Activated effector memory CD4-positive, alpha-beta T cell treated with Interleukin-2 at 50 U/mL for 16 hours (primary cell): ENCODE measurements around the gene FOXP1.

Experiments used
- DNase-seq: peaks from one replicate; pipeline ENCODE4 v3.0.0-alpha.2; 2020

FOXP1 gene

DNA sequence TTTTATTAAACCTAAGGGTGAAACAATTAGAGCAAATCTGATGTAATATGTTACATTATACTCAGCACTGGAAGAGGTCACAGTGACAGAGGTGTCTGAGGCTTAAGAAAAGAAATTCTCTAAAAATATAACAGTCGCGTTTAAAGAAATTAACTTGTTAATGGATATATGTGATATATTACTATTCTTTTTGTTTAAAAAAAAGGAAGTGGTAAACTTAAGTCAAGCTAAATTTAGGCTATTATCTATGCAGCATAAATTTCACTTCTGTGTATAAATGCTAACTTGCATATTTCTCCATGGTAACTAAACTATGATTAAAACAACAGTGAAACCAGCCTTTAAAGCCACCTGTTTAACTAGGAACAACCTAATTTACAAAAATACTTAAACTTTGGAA is 191.3 kb downstream of the FOXP1 start:
- no peak for DNase-seq

- no peak for DNase-seq
Measured at GRCh38 chr3:71391361-71391760, 192.2 kb downstream of the FOXP1 start.

DNA sequence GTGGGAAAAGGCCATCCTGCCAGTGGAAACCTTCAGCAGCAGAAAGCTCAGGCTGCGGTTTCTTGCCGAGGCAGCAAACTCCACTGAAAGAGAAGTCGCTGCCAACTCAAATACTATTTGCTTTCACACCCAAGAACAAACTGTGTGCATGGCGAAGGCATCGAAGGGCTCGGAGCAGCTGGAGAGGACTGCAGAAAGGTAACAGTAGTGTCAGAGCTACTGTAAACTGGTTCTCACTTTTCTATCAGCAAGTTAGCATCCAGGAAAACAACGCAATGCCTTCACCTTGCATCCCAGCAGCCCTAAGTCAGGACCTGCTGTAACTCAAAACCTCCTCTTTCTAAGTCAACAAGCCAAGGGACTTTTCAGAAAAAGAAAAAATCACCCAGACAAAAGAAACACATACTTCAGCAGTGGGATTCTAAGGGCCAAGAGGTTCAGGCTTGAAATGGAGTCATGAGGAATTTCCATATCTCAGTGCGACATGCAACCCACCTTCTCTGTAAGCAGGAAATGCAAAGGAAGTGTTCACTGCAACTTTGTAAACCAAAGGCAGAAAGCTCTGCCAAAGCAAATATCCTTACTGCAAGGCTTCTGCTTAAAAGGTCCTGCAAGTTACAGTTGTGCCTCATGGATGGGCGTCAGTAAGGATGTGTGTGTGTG is 193.5 kb downstream of the FOXP1 start:
- DNase-seq, result no peak

DNA sequence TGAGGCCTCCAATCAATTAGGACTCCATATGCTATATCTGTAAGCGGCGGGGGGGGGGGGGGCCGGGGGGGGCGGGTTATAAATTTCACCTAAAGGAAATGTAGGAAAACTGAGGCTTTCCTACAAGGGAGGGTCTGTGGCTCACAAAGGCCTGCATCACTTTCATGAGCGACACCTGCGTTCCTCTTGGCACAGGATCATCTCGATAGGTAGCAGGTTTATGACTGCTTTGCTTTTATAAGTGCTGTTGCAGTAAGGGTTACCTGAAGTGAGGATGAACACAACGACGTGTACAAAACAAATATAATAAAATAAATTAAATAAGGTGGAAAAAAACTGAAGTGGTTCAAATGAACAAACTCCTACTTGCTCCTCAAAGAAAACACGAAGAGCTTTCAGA is 194.3 kb downstream of the FOXP1 start:
- no peak for DNase-seq

DNA sequence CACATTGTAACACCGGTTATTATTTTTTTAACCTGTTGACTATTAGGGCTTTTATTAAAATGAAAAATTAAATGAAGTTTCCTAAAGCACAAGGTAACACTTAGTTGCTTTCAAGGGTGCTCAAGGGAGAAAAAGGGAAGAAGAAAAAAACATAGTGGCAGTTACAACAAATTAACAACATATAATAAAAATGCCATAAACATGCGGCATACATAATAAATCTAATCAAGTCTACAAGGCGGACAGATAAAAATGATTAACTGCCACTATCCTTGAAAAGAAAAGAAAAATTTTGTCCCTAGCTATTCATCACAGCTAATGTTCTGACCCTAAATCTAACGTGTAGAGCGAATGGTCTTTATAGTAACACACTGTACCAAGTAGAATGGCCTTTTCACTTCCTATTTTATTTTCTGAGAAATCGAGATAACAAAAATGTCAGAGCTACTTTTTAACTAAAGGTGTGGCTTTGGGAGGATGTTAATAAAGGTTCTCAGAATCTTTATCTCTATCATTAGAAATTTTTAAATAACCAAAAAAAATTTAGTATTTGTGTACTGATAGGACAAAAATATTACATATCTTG is 194.9 kb downstream of the FOXP1 start:
- no peak for DNase-seq

- no peak for DNase-seq
Measured at GRCh38 chr3:71387586-71387985, 195.9 kb downstream of the FOXP1 start.

DNA sequence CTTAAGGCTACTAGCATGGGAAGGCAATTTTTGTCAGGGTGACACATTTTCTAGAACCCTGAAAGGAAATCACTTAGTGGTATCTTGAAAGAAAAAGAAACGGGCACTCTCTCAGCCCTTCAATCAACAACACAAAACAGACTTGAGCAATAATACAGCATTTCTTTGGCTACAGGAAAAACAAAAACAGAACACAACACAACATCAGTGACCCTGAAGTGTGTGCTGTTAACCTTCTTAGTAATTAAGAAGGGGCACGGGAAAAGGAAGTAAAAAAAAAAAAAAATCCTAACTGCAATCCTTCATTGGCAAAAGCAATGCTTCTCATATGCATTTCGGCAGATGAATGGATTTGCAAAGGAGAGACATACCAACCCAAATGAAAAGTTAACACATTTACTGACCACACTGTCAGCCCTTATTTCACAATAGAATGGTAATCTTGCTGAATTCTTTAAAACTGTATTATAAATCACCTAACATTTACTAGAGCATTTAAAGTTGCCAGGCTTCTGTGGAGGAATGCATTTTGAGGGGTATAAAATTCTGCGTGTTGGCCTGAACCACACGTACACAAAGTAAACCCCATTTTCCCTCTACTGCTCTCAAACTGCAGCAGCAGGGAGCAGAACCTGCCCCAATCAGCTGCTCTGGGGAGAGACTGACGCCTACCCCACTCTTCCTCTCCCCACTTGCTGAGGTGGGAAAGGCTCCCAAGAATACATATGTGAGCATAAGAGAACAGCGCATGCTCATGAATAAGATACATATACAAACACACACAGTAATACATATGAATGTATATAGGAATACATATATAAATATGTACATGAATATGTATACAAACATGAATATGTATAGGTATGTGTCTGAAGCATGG is 198.5 kb downstream of the FOXP1 start:
- no peak for DNase-seq

DNA sequence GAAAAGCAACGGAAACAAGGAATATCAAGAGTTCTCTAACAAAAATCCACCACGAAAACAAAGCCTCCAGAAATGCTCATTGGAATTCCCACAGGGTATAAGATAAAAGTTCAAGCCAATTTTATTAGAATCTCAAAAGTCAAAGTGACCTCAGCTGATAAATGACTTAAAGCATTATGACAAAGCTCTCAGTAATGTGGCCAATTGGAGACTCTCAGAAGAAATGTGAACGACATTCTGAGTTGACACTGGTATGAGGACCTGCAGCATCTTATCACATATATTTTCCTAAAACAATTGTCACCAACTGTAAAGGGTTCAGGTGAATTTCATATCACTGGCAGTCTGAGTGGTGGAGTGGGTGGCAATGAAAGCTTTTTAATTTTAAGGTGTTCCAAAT is 199.1 kb downstream of the FOXP1 start:
- no peak for DNase-seq

- no peak for DNase-seq
Measured at GRCh38 chr3:71380096-71380495, 203.4 kb downstream of the FOXP1 start.

DNA sequence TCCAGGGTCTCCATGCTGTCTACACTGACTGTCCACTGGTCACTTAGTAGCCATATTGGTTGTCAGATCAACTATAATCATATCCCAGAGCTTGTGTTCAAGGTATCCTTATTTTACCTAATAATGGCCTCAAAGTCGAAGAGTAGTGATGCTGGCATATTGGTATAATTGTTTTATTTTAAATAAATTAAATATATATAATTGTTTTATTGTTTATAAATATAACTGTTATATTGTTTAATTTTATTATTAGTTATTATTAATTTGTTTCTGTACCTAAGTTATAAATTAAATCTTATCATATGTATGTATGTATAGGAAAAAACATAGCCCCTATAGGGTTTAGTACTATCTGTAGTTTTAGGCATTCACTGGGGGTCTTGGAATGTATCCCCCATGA is 205.0 kb downstream of the FOXP1 start:
- DNase-seq, result no peak

GRCh38 chr3:71376911-71377310 is 206.6 kb downstream of the FOXP1 start:
- no peak for DNase-seq

- no peak for DNase-seq
Measured at GRCh38 chr3:71376503-71376902, 207.0 kb downstream of the FOXP1 start.

DNA sequence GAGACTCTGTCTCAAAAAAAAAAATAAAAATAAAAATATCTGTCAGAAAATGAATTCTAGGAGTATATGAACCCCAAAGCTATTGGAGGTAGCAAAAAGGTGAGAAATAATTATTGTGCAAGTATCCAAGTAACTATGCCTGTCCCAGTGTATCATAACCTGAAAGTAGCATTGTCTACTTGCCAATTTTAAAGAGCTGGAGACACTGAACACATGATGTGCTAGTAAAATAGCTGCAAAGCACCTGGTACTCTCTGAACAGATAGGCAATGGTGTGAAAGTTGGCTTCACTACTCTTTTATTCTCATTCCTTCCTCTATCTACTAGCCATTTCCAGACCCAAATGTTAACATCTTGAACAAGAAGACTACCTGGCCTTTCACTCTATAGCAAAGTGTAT is 208.9 kb downstream of the FOXP1 start:
- DNase-seq, result no peak

DNA sequence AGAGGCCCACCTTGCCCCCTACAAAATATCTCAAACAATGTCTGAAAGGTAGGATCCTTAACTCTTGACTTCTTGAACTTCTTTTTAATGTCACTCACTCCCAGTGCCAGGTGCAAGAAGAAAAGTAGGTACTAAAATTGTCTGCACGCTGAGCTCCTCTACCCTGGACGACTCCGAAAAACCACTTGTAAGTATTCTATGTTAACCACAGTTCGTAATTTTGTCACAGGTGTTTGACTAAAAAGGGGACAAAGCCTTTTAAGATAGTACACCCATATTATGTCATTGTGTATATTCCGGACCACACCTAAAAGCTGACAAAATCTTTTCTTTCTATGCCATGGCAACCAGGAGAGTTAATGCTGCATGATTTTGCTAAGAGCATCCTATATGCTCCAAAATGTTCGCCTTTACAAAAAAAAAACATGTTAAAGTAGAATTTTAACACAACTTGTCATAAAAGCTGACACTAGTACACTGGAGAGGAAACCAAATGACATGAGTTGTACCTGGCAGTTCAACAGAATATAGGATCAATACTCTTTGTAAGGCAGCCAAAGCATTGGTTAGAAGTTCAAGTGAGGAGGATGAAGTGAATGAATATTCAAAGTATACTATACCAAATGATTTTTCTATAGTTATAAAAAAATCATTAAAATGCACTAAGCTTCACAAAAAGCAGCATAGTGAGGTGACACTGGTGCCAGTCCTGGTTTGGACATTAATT is 210.5 kb downstream of the FOXP1 start:
- DNase-seq, result no peak

DNA sequence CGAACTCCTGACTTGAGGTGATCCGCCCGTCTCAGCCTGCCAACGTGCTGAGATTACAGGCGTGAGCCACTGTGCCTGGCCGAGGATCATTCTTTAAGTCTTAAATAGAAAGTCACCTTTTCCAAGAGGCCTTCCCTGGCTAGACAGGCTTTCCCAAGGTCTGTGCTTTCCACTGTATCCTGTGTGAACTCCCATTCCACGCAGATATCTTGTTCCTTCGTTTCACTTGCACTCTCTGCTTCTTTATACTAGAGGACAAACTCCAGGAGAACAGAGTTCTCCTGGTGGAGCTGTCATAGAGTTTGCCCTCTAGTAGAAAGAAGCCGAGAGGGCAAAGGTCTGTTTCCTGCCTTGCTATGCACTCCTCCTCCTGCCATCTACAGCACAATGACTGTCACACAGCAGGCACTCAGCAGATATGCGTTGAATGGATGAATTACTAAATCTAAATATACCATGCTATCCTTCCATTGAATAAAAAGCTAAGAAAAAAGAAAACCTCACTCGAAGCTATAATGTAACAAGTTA is 211.2 kb downstream of the FOXP1 start:
- no peak for DNase-seq

- DNase-seq, result no peak
Measured at GRCh38 chr3:71371282-71371681, 212.2 kb downstream of the FOXP1 start.

GRCh38 chr3:71370467-71370866 is 213.1 kb downstream of the FOXP1 start:
- no peak for DNase-seq

GRCh38 chr3:71369701-71370391 is 213.7 kb downstream of the FOXP1 start:
- DNase-seq, result no peak

DNA sequence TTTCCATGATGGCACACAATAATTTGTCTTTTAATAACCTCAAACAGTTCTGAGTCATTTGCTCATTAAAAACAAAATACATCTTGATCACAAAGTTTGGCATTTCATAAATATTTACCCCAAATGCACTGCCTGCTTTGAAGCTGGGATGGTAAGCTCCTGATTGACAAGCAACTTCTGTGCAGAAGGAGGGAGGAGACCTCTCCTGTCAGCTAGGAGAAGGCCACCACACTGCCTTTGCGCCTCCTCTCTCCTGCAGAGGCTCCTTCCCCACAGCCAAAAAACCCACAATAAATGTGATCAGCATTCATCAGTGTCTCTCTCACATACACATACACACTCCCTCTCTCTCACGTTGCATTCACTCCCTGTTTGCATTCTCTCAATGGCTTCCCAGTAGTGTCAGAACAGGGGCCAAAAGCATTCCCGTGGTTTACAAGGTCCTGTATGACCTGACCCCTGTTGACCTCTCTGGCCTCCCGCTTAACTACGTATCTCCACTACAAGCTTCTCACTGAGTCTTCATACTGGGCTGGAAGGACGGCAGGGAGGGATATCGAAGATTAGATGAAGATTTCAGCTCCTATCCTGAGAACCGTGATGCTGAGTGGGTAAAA is 216.4 kb downstream of the FOXP1 start:
- DNase-seq, result no peak

GRCh38 chr3:71361334-71361890 is 222.1 kb downstream of the FOXP1 start:
- no peak for DNase-seq

DNA sequence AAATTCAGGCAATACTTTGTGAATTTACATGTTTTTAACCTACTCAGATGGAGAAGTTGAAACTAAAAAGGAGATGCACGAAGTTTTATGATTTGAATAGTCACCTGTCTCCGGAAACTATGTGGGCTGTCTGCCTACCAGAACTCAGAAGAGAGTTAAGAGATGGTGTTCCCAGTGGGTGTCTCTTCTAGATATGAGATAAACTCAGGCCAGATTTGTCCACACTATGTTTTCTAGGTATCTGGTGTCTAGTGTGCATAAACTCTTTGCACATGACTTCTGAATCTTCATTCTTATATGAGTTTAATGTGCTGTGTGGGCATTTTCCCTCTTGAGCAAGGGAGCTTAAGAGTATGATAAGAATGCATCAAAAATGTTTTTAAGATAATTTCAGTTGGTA is 222.8 kb downstream of the FOXP1 start:
- no peak for DNase-seq

DNA sequence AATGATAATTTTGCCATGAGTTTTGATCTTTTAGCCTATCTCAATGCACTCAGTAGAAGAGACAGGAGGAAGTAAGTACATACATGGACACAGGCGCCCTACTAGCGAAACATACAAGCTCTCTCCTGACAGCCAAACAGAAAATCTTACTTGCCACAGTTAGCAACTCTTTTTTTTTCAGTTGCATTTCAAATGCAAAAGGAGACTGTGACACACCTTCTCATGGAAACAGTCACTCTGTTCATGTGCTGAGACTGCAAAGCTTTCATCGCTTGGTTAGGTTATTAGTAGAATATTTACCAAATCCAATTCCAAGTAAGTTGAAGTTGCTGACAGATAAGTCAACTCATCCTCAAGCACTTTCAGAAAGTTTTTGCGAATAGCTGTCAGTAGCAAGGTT is 223.3 kb downstream of the FOXP1 start:
- DNase-seq, result no peak
